Nephron (organoid): ENCODE measurements around the gene TMEM94.
A peak's percentile ranks its signal among the peaks of the same experiment; 100 is the strongest.

Experiments
- H3K27ac Mint-ChIP-seq, 3 experiments: 2 replicates each; pipeline ENCODE4 v1.8.0; 2020; ENCODE audit warnings: mixed read lengths in 3 of 3, mild to moderate bottlenecking in 2 of 3, moderate library complexity in 1 of 3
- H3K27me3 Mint-ChIP-seq: 2 replicates; pipeline ENCODE4 v1.8.0; 2021; ENCODE audit warnings: low read depth, mild to moderate bottlenecking, moderate library complexity, mixed read lengths
- H3K36me3 Mint-ChIP-seq: 2 replicates; pipeline ENCODE4 v1.8.0; 2020; ENCODE audit warnings: low read depth, mixed read lengths
- H3K4me1 Mint-ChIP-seq: 2 replicates; pipeline ENCODE4 v1.8.0; 2020; ENCODE audit warnings: mixed read lengths
- H3K4me3 Mint-ChIP-seq, 3 experiments: 2 replicates each; pipeline ENCODE4 v1.8.0; 2020; ENCODE audit warnings: mild to moderate bottlenecking in 3 of 3, mixed read lengths in 3 of 3, moderate library complexity in 2 of 3
- H3K9me3 Mint-ChIP-seq: 2 replicates; pipeline ENCODE4 v1.8.0; 2020; ENCODE audit warnings: mixed read lengths
- TF ChIP-seq, protein P1 (sequence below), 3 experiments: fragments of 200-600 bp; sonication (generic); IDR thresholded peaks; one replicate each; pipeline ENCODE4 v1.5.0; 2021; ENCODE audit warnings: antibody characterized with exemption in 3 of 3; ENCODE audit not compliant: unreplicated experiment in 3 of 3

TMEM94 gene

DNA sequence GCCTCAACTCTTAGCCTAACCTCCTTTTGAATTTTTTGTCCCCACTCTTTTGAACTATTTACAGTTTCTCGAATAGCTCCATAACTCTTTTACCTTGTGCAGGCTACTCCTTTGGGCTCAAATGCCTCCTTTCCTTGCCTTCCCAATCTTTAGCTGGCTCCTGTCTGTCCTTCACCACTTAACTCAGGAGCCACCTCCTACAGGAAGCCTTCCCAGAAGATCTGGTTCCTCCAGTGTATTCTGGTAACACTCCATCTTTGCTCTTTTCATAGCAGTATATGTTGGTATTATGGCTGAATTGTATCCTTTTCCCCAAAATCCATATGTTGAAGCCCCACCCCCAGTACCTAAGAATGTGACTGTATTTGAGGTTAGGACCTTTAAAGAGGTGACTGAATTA is 41.9 kb upstream of the TMEM94 start:
- H3K27ac Mint-ChIP-seq = no peak overlapping the region
- no peaks in the 10 kb centered on the region for H3K9me3 Mint-ChIP-seq
- TF ChIP-seq, protein P1, sequence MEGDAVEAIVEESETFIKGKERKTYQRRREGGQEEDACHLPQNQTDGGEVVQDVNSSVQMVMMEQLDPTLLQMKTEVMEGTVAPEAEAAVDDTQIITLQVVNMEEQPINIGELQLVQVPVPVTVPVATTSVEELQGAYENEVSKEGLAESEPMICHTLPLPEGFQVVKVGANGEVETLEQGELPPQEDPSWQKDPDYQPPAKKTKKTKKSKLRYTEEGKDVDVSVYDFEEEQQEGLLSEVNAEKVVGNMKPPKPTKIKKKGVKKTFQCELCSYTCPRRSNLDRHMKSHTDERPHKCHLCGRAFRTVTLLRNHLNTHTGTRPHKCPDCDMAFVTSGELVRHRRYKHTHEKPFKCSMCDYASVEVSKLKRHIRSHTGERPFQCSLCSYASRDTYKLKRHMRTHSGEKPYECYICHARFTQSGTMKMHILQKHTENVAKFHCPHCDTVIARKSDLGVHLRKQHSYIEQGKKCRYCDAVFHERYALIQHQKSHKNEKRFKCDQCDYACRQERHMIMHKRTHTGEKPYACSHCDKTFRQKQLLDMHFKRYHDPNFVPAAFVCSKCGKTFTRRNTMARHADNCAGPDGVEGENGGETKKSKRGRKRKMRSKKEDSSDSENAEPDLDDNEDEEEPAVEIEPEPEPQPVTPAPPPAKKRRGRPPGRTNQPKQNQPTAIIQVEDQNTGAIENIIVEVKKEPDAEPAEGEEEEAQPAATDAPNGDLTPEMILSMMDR (IDR thresholded peaks at IDR 0.05; ENCODE audit: unreplicated experiment in 3 of 3) = no peak
- H3K4me1 Mint-ChIP-seq = no peaks in the 10 kb centered on the region
- peaks cover 38% of the 10 kb centered on the region for H3K27me3 Mint-ChIP-seq
- H3K36me3 Mint-ChIP-seq = no peaks in the 10 kb centered on the region
- no peak overlapping the region for H3K4me3 Mint-ChIP-seq

DNA sequence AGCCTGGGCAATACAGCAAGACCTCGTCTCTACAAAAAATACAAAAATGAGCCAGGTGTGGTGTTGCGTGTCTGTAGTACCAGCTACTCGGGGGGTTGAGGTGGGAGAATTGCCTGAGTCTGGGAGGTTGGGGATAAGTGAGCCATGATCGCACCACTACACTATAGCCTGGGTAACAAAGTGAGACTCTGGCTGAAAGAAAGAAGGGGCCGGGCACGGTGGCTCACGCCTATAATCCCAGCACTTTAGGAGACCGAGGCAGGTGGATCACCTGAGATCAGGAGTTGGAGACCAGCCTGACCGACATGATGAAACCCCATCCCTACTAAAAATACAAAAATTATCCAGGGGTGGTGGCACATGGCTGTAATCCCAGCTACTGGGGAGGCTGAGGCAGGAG is 40.4 kb upstream of the TMEM94 start:
- TF ChIP-seq, protein P1 (IDR thresholded peaks at IDR 0.05; ENCODE audit: unreplicated experiment in 3 of 3) = no peak
- Mint-ChIP-seq H3K27ac (no peak overlapping the region), H3K9me3 (no peaks in the 10 kb centered on the region), H3K4me3 (no peak overlapping the region), H3K36me3 (no peaks in the 10 kb centered on the region), H3K27me3 (peaks cover 33% of the 10 kb centered on the region), H3K4me1 (no peaks in the 10 kb centered on the region)

DNA sequence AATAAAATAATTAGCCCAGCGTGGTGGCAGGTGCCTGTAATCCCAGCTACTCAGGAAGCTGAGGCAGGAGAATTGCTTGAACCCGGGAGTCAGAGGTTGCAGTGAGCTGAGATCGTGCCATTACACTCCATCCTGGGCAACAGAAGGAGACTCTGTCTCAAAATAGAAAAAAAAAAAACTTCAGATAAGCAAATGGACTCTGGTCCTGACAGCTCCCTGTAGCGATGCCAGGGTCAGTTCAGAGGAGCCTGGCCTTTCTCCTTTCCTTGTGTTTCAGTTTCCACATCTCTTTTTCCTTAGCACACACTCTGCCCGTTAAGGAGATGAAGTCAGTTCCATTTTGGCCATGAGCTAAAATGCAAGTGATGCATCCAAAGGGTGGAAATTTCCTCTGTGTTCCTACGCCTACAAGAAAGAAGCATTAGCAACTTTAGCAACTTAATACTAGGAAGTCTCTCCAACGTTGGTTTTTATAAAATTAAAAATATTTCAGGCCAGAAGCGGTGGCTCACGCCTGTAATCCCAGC is 39.3 kb upstream of the TMEM94 start:
- Mint-ChIP-seq H3K27me3 (peaks cover 33% of the 10 kb centered on the region), H3K9me3 (no peaks in the 10 kb centered on the region), H3K36me3 (no peaks in the 10 kb centered on the region), H3K4me3 (no peak overlapping the region), H3K27ac (no peak overlapping the region), H3K4me1 (no peaks in the 10 kb centered on the region)
- TF ChIP-seq, protein P1 (IDR thresholded peaks at IDR 0.05; ENCODE audit: unreplicated experiment in 3 of 3) = no peak

DNA sequence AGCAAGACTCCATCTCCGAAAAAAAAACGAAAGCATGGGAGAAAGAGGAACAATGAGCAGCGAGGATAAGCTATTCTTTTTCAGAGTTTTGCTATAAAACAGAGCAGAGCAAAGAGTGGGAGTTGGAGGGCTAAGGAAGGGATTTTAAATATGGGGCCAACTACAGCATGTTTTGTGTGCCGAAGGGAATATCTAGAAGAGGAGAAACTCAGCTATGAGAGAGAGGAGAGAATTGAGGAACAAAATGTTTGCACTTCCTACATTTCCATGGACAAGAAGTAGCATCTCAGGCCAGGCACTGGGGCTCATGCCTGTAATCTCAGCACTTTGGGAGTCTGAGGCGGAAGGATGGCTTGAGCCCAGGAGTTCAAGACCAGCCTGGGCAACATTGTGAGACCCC is 37.9 kb upstream of the TMEM94 start:
- no peaks in the 10 kb centered on the region for H3K36me3 Mint-ChIP-seq
- H3K27ac Mint-ChIP-seq = no peak overlapping the region
- H3K27me3 Mint-ChIP-seq = peaks cover 31% of the 10 kb centered on the region
- no peaks in the 10 kb centered on the region for H3K4me1 Mint-ChIP-seq
- H3K9me3 Mint-ChIP-seq = no peaks in the 10 kb centered on the region
- TF ChIP-seq, protein P1 (IDR thresholded peaks at IDR 0.05; ENCODE audit: unreplicated experiment in 3 of 3) = no peak
- no peak overlapping the region for H3K4me3 Mint-ChIP-seq

DNA sequence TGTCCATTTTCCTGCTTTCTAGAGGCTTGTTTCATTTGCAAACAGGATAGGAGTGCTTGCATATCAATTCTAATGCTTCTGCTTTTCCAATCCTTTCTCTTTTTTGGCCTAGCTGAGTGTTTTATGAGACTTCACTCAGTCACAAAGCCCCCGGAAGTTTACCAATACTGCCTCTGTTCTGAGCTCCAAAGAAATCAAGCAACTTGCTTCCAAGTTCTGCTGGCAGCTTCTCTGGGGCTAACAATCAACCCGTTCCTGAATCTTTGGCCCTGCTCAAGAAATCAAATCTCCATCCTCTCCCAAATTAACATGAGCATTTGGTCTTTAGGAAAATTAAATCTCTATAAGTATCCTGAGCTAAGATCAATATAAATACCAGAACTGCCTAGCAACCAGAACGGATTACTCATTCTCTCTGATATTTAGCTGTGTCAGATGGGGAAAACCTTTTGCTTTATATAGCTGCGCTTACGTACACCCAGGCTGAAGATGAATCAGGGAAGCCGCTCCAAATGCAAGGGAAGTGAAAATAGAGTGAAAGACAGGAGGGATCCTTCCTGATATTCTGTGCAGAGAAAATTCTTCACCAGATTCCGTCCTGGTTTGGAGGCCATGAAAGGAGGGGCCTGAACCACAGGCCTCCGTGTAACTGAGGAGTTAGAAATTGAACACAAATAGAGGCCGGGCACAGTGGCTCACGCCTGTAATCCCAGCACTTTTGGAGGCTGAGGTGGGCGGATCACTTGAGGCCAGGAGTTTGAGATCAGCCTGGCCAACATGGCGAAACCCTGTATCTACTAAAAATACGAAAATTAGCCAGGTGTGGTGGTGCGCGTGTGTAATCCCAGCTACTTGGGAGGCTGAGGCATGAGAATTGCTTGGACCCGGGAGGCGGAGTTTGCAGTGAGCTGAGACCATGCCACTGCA is 27.6 kb upstream of the TMEM94 start:
- Mint-ChIP-seq H3K4me3 (peak overlapping the region in 1 of 3 experiments; percentile 8), H3K36me3 (no peaks in the 10 kb centered on the region), H3K4me1 (peaks cover 48% of the 10 kb centered on the region), H3K27me3 (peaks cover 6% of the 10 kb centered on the region), H3K27ac (peak overlapping the region; percentile 69 to 91 (median 84)), H3K9me3 (no peaks in the 10 kb centered on the region)
- TF ChIP-seq, protein P1 (IDR thresholded peaks at IDR 0.05; ENCODE audit: unreplicated experiment in 3 of 3) = no peak
